DOHH2 (cell line): ENCODE results near the gene TEX19.

Experiments used
- H3F3A ChIP-seq: fragments of 200-600 bp; sonication (generic), shearing (Covaris generic); 2 replicates; pipeline ENCODE4 v1.6.0; 2016; ENCODE audit warnings: antibody characterized with exemption, mild to moderate bottlenecking; ENCODE audit not compliant: control insufficient read depth, insufficient read depth
- H3K27ac ChIP-seq: fragments of 200-600 bp; sonication (generic); 2 replicates; pipeline ENCODE4 v1.5.1; 2014; ENCODE audit warnings: low read depth, mild to moderate bottlenecking, low read length, moderate library complexity
- H3K27me3 ChIP-seq: fragments of 200-600 bp; sonication (generic); 2 replicates; pipeline ENCODE4 v1.6.1; 2014; ENCODE audit warnings: mild to moderate bottlenecking, low read length, mixed read lengths; ENCODE audit not compliant: control insufficient read depth
- H3K36me3 ChIP-seq: fragments of 200-600 bp; sonication (generic); 2 replicates; pipeline ENCODE4 v1.6.1; 2014; ENCODE audit warnings: mild to moderate bottlenecking, low read length, moderate library complexity, mixed read lengths; ENCODE audit not compliant: control insufficient read depth
- H3K4me1 ChIP-seq: fragments of 200-600 bp; sonication (generic); 2 replicates; pipeline ENCODE4 v1.6.1; 2014; ENCODE audit warnings: mild to moderate bottlenecking, low read length, mixed read lengths; ENCODE audit not compliant: control insufficient read depth
- H3K4me2 ChIP-seq: fragments of 200-600 bp; sonication (generic); 2 replicates; pipeline ENCODE4 v1.6.0; 2014; ENCODE audit warnings: mild to moderate bottlenecking, low read length, moderate library complexity
- H3K4me3 ChIP-seq: fragments of 200-600 bp; sonication (generic); 2 replicates; pipeline ENCODE4 v1.5.1; 2014; ENCODE audit warnings: mild to moderate bottlenecking, low read length, mixed read lengths
- H3K79me2 ChIP-seq: fragments of 200-600 bp; sonication (generic); 2 replicates; pipeline ENCODE4 v1.6.1; 2014; ENCODE audit warnings: mild to moderate bottlenecking, low read length, mixed read lengths; ENCODE audit not compliant: control insufficient read depth
- H3K9me2 ChIP-seq: fragments of 200-600 bp; sonication (generic); replicated peaks from 2 replicates; pipeline ENCODE4 v1.6.1; 2014; ENCODE audit warnings: mild to moderate bottlenecking, low read length, mixed read lengths; ENCODE audit not compliant: control insufficient read depth
- H3K9me3 ChIP-seq: fragments of 200-600 bp; sonication (generic); 2 replicates; pipeline ENCODE4 v1.6.1; 2014; ENCODE audit warnings: antibody characterized with exemption, low read length, mixed read lengths; ENCODE audit not compliant: control insufficient read depth, insufficient read depth
- H4K20me1 ChIP-seq: fragments of 200-600 bp; sonication (generic); 2 replicates; pipeline ENCODE4 v1.6.0; 2014; ENCODE audit warnings: low read depth, mild to moderate bottlenecking, antibody characterized with exemption, low read length, moderate library complexity; ENCODE audit not compliant: control insufficient read depth, insufficient read depth
- EZH2phosphoT487 ChIP-seq: fragments of 200-600 bp; sonication (generic); IDR thresholded peaks from 2 replicates; pipeline ENCODE4 v1.6.1; 2017; ENCODE audit warnings: borderline replicate concordance, mild to moderate bottlenecking, antibody characterized with exemption, low read length, moderate library complexity, mixed read lengths
- TF ChIP-seq, protein P1 (sequence below): fragments of 200-600 bp; sonication (generic); IDR thresholded peaks from one replicate; pipeline ENCODE4 v1.5.1; 2014; ENCODE audit warnings: antibody characterized with exemption, mild to moderate bottlenecking, low read depth, low read length; ENCODE audit not compliant: poor library complexity, severe bottlenecking

Gene TEX19

DNA sequence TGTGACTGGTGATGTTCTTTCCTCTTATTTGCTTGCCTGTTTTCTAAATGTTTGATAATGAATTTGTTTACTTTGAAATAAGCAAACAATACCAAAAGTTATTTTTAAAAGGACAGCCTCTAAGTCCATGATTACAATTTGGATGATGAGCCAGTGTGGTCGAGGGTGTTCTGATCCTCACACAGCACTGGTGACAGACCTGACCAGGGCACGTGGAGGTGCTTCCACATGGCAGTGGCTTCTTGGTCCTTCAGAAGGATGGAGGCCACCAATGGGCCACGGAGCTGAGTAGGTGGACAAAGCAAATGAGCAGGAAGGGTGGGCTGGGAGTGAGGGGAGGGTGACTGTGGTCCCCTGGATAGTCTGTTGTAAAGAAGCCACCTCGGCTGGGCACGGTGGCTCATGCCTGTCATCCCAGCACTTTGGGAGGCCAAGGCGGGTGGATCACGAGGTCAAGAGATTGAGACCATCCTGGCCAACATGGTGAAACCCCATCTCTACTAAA is 4.2 kb upstream of the TEX19 start:
- no peaks in the 10 kb centered on the region for H4K20me1 ChIP-seq

DNA sequence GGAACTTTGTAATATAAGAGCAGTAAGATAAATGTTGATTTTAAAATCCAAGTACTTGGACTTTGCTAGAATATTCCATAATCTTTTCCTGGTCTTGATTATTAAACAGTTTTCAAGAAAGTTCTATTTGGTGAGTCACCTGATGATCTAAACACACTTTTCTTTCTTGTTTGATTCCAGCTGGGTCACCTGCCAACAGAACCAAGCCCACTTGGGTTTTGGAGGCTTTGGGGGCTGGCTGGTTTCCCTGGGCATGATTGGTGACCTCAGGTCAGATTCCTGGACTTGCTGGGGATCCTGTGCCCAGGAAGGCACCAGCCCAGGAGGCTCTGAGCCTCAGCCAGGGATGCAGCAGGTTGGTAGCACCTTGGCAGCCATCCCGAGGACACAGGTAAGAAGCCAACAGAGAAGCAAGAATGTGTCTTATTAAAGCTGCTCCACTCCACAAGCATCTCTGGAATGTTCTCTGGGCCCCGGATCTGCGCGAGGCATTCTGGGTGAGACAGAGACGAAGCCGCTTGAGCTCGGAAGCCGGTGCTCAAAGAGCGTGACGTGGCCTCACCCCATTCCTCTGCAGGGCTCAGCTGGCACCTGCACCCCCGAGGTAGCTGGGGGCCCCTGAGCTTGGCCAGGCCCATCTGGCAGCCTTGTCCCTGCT is 3.1 kb upstream of the TEX19 start:
- H3K79me2 ChIP-seq: no peaks in the 10 kb centered on the region
- H3F3A ChIP-seq: peaks cover 12% of the 10 kb centered on the region
- no peak for TF ChIP-seq EZH2phosphoT487
- TF ChIP-seq, protein P1, sequence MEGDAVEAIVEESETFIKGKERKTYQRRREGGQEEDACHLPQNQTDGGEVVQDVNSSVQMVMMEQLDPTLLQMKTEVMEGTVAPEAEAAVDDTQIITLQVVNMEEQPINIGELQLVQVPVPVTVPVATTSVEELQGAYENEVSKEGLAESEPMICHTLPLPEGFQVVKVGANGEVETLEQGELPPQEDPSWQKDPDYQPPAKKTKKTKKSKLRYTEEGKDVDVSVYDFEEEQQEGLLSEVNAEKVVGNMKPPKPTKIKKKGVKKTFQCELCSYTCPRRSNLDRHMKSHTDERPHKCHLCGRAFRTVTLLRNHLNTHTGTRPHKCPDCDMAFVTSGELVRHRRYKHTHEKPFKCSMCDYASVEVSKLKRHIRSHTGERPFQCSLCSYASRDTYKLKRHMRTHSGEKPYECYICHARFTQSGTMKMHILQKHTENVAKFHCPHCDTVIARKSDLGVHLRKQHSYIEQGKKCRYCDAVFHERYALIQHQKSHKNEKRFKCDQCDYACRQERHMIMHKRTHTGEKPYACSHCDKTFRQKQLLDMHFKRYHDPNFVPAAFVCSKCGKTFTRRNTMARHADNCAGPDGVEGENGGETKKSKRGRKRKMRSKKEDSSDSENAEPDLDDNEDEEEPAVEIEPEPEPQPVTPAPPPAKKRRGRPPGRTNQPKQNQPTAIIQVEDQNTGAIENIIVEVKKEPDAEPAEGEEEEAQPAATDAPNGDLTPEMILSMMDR: no peak
- H3K4me1 ChIP-seq: peaks cover 27% of the 10 kb centered on the region
- no peaks in the 10 kb centered on the region for H3K9me2 ChIP-seq
- no peak overlapping the region for H3K4me2 ChIP-seq
- no peaks in the 10 kb centered on the region for H3K27me3 ChIP-seq
- H4K20me1 ChIP-seq: no peaks in the 10 kb centered on the region
- H3K36me3 ChIP-seq: no peaks in the 10 kb centered on the region
- no peak overlapping the region for H3K27ac ChIP-seq
- no peak overlapping the region for H3K4me3 ChIP-seq
- peaks cover 3% of the 10 kb centered on the region; the same call in 1 of the 2 replicates for H3K9me3 ChIP-seq

More for the DNA sequence above, 4.2 kb upstream of the TEX19 start:
- Histone ChIP-seq H3K27ac (no peak overlapping the region), H3K4me3 (no peak overlapping the region), H3K36me3 (no peaks in the 10 kb centered on the region), H3F3A (peaks cover 14% of the 10 kb centered on the region), H3K9me3 (peaks cover 3% of the 10 kb centered on the region; the same call in 1 of the 2 replicates), H3K4me2 (no peak overlapping the region), H3K9me2 (no peaks in the 10 kb centered on the region), H3K4me1 (peaks cover 37% of the 10 kb centered on the region), H3K27me3 (no peaks in the 10 kb centered on the region), H3K79me2 (no peaks in the 10 kb centered on the region)
- TF ChIP-seq EZH2phosphoT487: no peak
- TF ChIP-seq, protein P1: no peak

DNA sequence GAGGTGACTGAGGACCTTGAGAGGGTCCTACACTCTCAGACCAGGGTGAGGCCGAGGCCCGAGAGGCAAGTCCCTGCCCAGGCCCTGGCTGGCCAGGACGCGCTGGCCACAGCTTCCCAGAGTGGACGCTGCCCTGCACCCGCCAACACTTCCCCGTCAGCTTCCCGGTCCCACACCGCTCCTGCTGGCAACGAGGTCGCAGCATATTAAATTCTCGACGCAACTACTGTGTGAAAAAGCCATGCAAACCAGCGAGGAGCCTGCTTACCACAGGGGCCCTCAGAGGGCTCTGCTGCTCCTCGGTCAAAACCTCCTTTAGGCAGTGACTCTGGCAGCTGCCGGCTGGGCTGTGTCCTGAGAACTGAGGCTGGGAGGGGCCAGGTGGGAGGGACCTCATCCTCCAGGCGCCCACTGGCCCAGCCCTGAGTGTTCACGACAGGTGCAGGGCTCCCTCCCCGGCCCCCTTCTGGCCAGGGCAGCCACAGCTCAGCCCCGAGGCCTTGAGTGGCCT is 2.1 kb upstream of the TEX19 start:
- peaks cover 7% of the 10 kb centered on the region for H3F3A ChIP-seq
- H4K20me1 ChIP-seq: no peaks in the 10 kb centered on the region
- H3K4me3 ChIP-seq: no peak overlapping the region
- peaks cover 3% of the 10 kb centered on the region; the same call in 1 of the 2 replicates for H3K9me3 ChIP-seq
- peaks cover 17% of the 10 kb centered on the region for H3K4me1 ChIP-seq
- TF ChIP-seq, protein P1: no peak
- TF ChIP-seq EZH2phosphoT487: no peak
- H3K4me2 ChIP-seq: no peak overlapping the region
- no peaks in the 10 kb centered on the region for H3K79me2 ChIP-seq
- no peaks in the 10 kb centered on the region for H3K36me3 ChIP-seq
- H3K27ac ChIP-seq: no peak overlapping the region
- H3K27me3 ChIP-seq: no peaks in the 10 kb centered on the region
- H3K9me2 ChIP-seq: no peaks in the 10 kb centered on the region
